H1 (cell line): ENCODE results near the gene ADSS1. TPM values are rescaled to one million over a fixed set of nuclear protein-coding genes. Genes with fewer than 3 reads are reported as not detected.

Experiments used
- CTCF ChIA-PET: fragments of 300-600 bp; sonication (Branson Sonifier 250); formaldehyde crosslinking; loops from one replicate; lab custom pipeline; 2021; ENCODE audit not compliant: partially characterized antibody; lab: Charles Lee
- POLR2A ChIA-PET: fragments of 300-600 bp; sonication (Branson Sonifier 250); formaldehyde crosslinking; loops from one replicate; lab custom pipeline; 2021; ENCODE audit warnings: inconsistent platforms; ENCODE audit not compliant: partially characterized antibody; lab: Charles Lee
- DNase-seq, 2 experiments: peaks; one replicate each; pipeline versions ENCODE4 v3.0.0 to v3.0.0-alpha.2; 2010 to 2022; ENCODE audit warnings: low spot score in 2 of 2, low read depth in 1 of 2, mixed read lengths in 1 of 2
- FAIRE-seq: peaks from 2 replicates; lab custom pipeline; 2011; peaks lifted over from hg19 to GRCh38; lab: Jason Lieb, UNC
- H2AFZ ChIP-seq: 2 replicates; pipeline ENCODE4 v1.8.1; 2012; ENCODE audit warnings: low read length, inconsistent platforms
- H2AK5ac ChIP-seq: 2 replicates; pipeline ENCODE4 v1.6.1; 2013; ENCODE audit warnings: low read depth, low read length
- H2BK120ac ChIP-seq: replicated peaks from 2 replicates; pipeline ENCODE3; 2013; ENCODE audit warnings: low read depth, low read length, inconsistent platforms
- H2BK12ac ChIP-seq: 2 replicates; pipeline ENCODE4 v1.6.1; 2013; ENCODE audit warnings: low read depth, low read length
- H2BK15ac ChIP-seq: 2 replicates; pipeline ENCODE4 v1.6.1; 2013; ENCODE audit warnings: low read length
- H2BK20ac ChIP-seq: 2 replicates; pipeline ENCODE4 v1.6.1; 2013; ENCODE audit warnings: low read length
- H2BK5ac ChIP-seq: 2 replicates; pipeline ENCODE4 v1.6.1; 2013; ENCODE audit warnings: low read depth, low read length
- H3K14ac ChIP-seq: 2 replicates; pipeline ENCODE4 v1.6.1; 2013; ENCODE audit warnings: inconsistent platforms; ENCODE audit not compliant: insufficient read length
- H3K18ac ChIP-seq: 2 replicates; pipeline ENCODE4 v1.6.1; 2013; ENCODE audit warnings: low read length; ENCODE audit errors: extremely low read depth
- H3K23ac ChIP-seq: 2 replicates; pipeline ENCODE4 v1.6.1; 2013; ENCODE audit warnings: inconsistent platforms; ENCODE audit not compliant: insufficient read length
- H3K23me2 ChIP-seq: 2 replicates; pipeline ENCODE4 v1.6.1; 2013; ENCODE audit warnings: low read depth, low read length
- H3K27ac ChIP-seq: 2 replicates; pipeline ENCODE4 v1.6.1; 2011; ENCODE audit warnings: low read depth, low read length, inconsistent platforms
- H3K27me3 ChIP-seq, 4 experiments: replicated peaks in 1 of 4; 1 replicate in 1 of 4; 2 replicates in 3 of 4; pipeline versions ENCODE4 v1.6.1 to v1.8.1; 2011 to 2013; ENCODE audit warnings: low read length in 3 of 4, mild to moderate bottlenecking in 3 of 4, inconsistent platforms in 2 of 4, mixed read lengths in 2 of 4, moderate library complexity in 1 of 4; ENCODE audit not compliant: control insufficient read depth in 3 of 4, insufficient read depth in 3 of 4; ENCODE audit errors: extremely low read depth in 1 of 4
- H3K36me3 ChIP-seq, 4 experiments: 2 replicates each; pipeline versions ENCODE4 v1.6.1 to v1.8.1; 2011 to 2013; ENCODE audit warnings: mild to moderate bottlenecking in 4 of 4, low read length in 3 of 4, moderate library complexity in 2 of 4, control low read depth in 1 of 4, inconsistent platforms in 1 of 4; ENCODE audit not compliant: insufficient read depth in 4 of 4, control insufficient read depth in 2 of 4
- H3K4ac ChIP-seq: replicated peaks from 2 replicates; pipeline ENCODE3; 2013; ENCODE audit warnings: low read length, low read depth, mixed read lengths, inconsistent platforms; ENCODE audit not compliant: insufficient read length
- H3K4me1 ChIP-seq, 4 experiments: replicated peaks in 1 of 4; 1 replicate in 1 of 4; 2 replicates in 3 of 4; pipeline versions ENCODE4 v1.6.1 to v1.8.1; 2011 to 2013; ENCODE audit warnings: low read length in 3 of 4, inconsistent platforms in 2 of 4, mixed read lengths in 1 of 4; ENCODE audit not compliant: insufficient read depth in 4 of 4, control insufficient read depth in 3 of 4
- H3K4me2 ChIP-seq, 2 experiments: 2 replicates each; pipeline versions ENCODE4 v1.6.1 to v1.8.1; 2011 to 2013; ENCODE audit warnings: low read depth in 2 of 2, low read length in 2 of 2, control low read depth in 1 of 2, inconsistent platforms in 1 of 2, mild to moderate bottlenecking in 1 of 2; ENCODE audit not compliant: insufficient read depth in 1 of 2
- H3K4me3 ChIP-seq, 4 experiments: fragments of 200-600, 300-600 bp in 1 of 4; sonication (generic), shearing (Covaris generic), sonication (Bioruptor Twin) in 1 of 4; 2 replicates each; pipeline versions ENCODE4 v1.5.1 to v1.8.1; 2011 to 2016; ENCODE audit warnings: low read length in 4 of 4, low read depth in 3 of 4, control low read depth in 2 of 4, inconsistent platforms in 2 of 4, mild to moderate bottlenecking in 2 of 4, mixed read lengths in 1 of 4, moderate library complexity in 1 of 4; ENCODE audit not compliant: insufficient read depth in 2 of 4; ENCODE audit errors: extremely low read depth in 1 of 4
- H3K56ac ChIP-seq: replicated peaks from 2 replicates; pipeline ENCODE3; 2013; ENCODE audit warnings: low read depth, mild to moderate bottlenecking, mixed read lengths, low read length, inconsistent platforms; ENCODE audit not compliant: insufficient read length
- H3K79me1 ChIP-seq: 2 replicates; pipeline ENCODE4 v1.6.1; 2013; ENCODE audit warnings: low read depth, low read length, control low read depth
- H3K79me2 ChIP-seq, 2 experiments: 2 replicates each; pipeline versions ENCODE4 v1.6.1 to v1.8.1; 2012 to 2013; ENCODE audit warnings: low read length in 2 of 2, mild to moderate bottlenecking in 2 of 2, inconsistent platforms in 1 of 2; ENCODE audit not compliant: insufficient read depth in 2 of 2, control insufficient read depth in 1 of 2
- H3K9ac ChIP-seq, 4 experiments: replicated peaks in 1 of 4; 1 replicate in 1 of 4; 2 replicates in 3 of 4; pipeline versions ENCODE4 v1.6.1 to v1.8.1; 2011 to 2013; ENCODE audit warnings: low read depth in 3 of 4, low read length in 3 of 4, control low read depth in 2 of 4, mild to moderate bottlenecking in 2 of 4, moderate library complexity in 2 of 4, inconsistent platforms in 1 of 4; ENCODE audit errors: extremely low read depth in 1 of 4
- H3K9me3 ChIP-seq, 2 experiments: 2 replicates each; pipeline versions ENCODE4 v1.6.1 to v1.8.1; 2012 to 2013; ENCODE audit warnings: mild to moderate bottlenecking in 2 of 2, moderate library complexity in 2 of 2, control low read depth in 1 of 2, inconsistent platforms in 1 of 2, low read depth in 1 of 2, low read length in 1 of 2, mixed read lengths in 1 of 2; ENCODE audit not compliant: insufficient read depth in 2 of 2
- H4K20me1 ChIP-seq, 2 experiments: replicated peaks in 1 of 2; 2 replicates each; pipeline versions ENCODE3 to v1.8.1; 2011 to 2013; ENCODE audit warnings: inconsistent platforms in 2 of 2, low read length in 2 of 2, mild to moderate bottlenecking in 1 of 2; ENCODE audit not compliant: insufficient read depth in 2 of 2, control insufficient read depth in 1 of 2
- H4K5ac ChIP-seq: 2 replicates; pipeline ENCODE4 v1.6.1; 2013; ENCODE audit warnings: low read length, low read depth, mixed read lengths, inconsistent platforms; ENCODE audit not compliant: insufficient read length
- H4K8ac ChIP-seq: 2 replicates; pipeline ENCODE4 v1.8.0; 2013; ENCODE audit warnings: mild to moderate bottlenecking, moderate library complexity, low read length, inconsistent platforms; ENCODE audit not compliant: insufficient read depth; ENCODE audit errors: extremely low read depth
- H4K91ac ChIP-seq: replicated peaks from 2 replicates; pipeline ENCODE3; 2013; ENCODE audit warnings: low read length, mixed read lengths, inconsistent platforms; ENCODE audit not compliant: insufficient read length
- GABPA ChIP-seq: IDR thresholded peaks from 2 replicates; pipeline ENCODE4 v1.6.1; 2011; ENCODE audit warnings: mild to moderate bottlenecking, low read length, moderate library complexity, borderline replicate concordance; ENCODE audit not compliant: insufficient read depth
- JUN ChIP-seq: IDR thresholded peaks from 2 replicates; pipeline ENCODE4 v1.6.1; 2011; ENCODE audit warnings: low read depth, mild to moderate bottlenecking, improper control_type of control experiment, low read length
- POU5F1 ChIP-seq: IDR thresholded peaks from 2 replicates; pipeline ENCODE4 v1.6.1; 2011; ENCODE audit warnings: low read depth, mild to moderate bottlenecking, low read length, moderate library complexity
- SP2 ChIP-seq: IDR thresholded peaks from 2 replicates; pipeline ENCODE4 v1.6.1; 2012; ENCODE audit warnings: mild to moderate bottlenecking, low read length, inconsistent platforms
- TAF7 ChIP-seq: optimal IDR thresholded peaks from 2 replicates; pipeline ENCODE3; 2011; ENCODE audit warnings: low read depth, mild to moderate bottlenecking, inconsistent platforms, low read length, moderate library complexity, borderline replicate concordance
- TCF12 ChIP-seq: IDR thresholded peaks from 2 replicates; pipeline ENCODE4 v1.6.1; 2011; ENCODE audit warnings: low read depth, mild to moderate bottlenecking, low read length
- WGBS, 2 experiments: shearing (Covaris generic) in 1 of 2; methylation state at CpG; one replicate each; pipeline versions ENCODE4 v1.1.6 to v1.1.7; 2013 to 2015; ENCODE audit warnings: low lambda C conversion rate in 2 of 2, mixed read lengths in 2 of 2, inconsistent platforms in 1 of 2, low coverage in 1 of 2, missing lambda C conversion rate in 1 of 2; ENCODE audit not compliant: insufficient replicate concordance in 2 of 2, insufficient coverage in 1 of 2, insufficient read length in 1 of 2; ENCODE audit errors: extremely low coverage in 1 of 2, missing lambda C conversion rate in 1 of 2; 5-methylcytosine and 5-hydroxymethylcytosine counted together
- polyA plus RNA-seq, 7 experiments: library from polyadenylated mRNA; depleted of rRNA in 3 of 7; stranded (reverse) in 5 of 7; unstranded in 2 of 7; fragments of >200 nt in 5 of 7; fragments of 200-250 nt in 2 of 7; gene quantifications; 1 replicate in 5 of 7; 2 replicates in 1 of 7; 4 replicates in 1 of 7; pipeline versions ENCODE4 v1.2.1 to v1.2.3, GENCODE V29; 2011 to 2013; ENCODE audit warnings: missing spikeins in 2 of 7, mixed read lengths in 2 of 7
- total RNA-seq: library from RNA; stranded (reverse); fragmentation: NEBNext Ultra II Directional; extraction: Animal tissue kit (Norgen Biotek cat#: 25700); gene quantifications from 2 replicates; pipeline ENCODE4 v1.2.1, GENCODE V29; 2021
- TF ChIP-seq, protein P1 (sequence below): IDR thresholded peaks from 2 replicates; pipeline ENCODE4 v1.6.1; 2011; ENCODE audit warnings: low read length, improper control_type of control experiment

The ADSS1 gene
- total and polyA plus RNA-seq, 2 of the 8 experiments (the other 6 are each of a cell fraction or from before 2014, with no cell fraction given), result 7.1 to 7.9 TPM

GRCh38 chr14:104754213-104754851, 30.3 kb downstream of the ADSS1 start:
- Histone ChIP-seq H3K18ac (no peak overlapping the region), H2BK120ac (no peak overlapping the region), H2BK12ac (no peak overlapping the region), H3K56ac (no peak overlapping the region), H4K91ac (no peak overlapping the region), H4K20me1 (peaks cover 23 to 50% of the 10 kb centered on the region in 2 experiments), H3K4me3 (peak overlapping the region; percentile 86 to 97 (median 94); a peak in 7 of 8 replicates), H3K23me2 (peaks cover 5% of the 10 kb centered on the region; the same call in 1 of the 2 replicates), H4K5ac (no peak overlapping the region), H4K8ac (no peak overlapping the region; the same call in 1 of the 2 replicates), H3K23ac (no peak overlapping the region), H2BK5ac (no peak overlapping the region), H3K27ac (no peak overlapping the region), H3K4ac (no peak overlapping the region), H3K36me3 (peaks cover 8 to 35% (median 21%) of the 10 kb centered on the region in 4 experiments; a peak in 7 of 8 replicates), H2BK20ac (no peak overlapping the region), H3K79me2 (peaks cover 10 to 51% of the 10 kb centered on the region in 2 experiments; a peak in 3 of 4 replicates), H2BK15ac (no peak overlapping the region), H3K9ac (peak overlapping the region in 2 of 4 experiments; percentile 47 to 93; a peak in 4 of 7 replicates), H3K79me1 (peaks cover 27% of the 10 kb centered on the region), H3K4me2 (peak overlapping the region; percentile 73 to 87), H2AK5ac (no peak overlapping the region), H3K27me3 (no peaks in the 10 kb centered on the region), H2AFZ (no peak overlapping the region), H3K14ac (no peak overlapping the region), H3K9me3 (peaks cover 10 to 25% of the 10 kb centered on the region in 2 experiments), H3K4me1 (peaks cover 0 to 9% (median 5%) of the 10 kb centered on the region in 4 experiments; a peak in 6 of 7 replicates)
- POLR2A ChIA-PET, result interaction anchor here (0.8 to 2.9 kb wide), 10 partner anchors 9 to 141 kb away, joined by 3 to 21 read pairs (median 4); partner anchors contain the start of gene ZBTB42
- TF ChIP-seq POU5F1, result no peak
- TF ChIP-seq, protein P1, sequence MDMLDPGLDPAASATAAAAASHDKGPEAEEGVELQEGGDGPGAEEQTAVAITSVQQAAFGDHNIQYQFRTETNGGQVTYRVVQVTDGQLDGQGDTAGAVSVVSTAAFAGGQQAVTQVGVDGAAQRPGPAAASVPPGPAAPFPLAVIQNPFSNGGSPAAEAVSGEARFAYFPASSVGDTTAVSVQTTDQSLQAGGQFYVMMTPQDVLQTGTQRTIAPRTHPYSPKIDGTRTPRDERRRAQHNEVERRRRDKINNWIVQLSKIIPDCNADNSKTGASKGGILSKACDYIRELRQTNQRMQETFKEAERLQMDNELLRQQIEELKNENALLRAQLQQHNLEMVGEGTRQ, result no peak
- TF ChIP-seq JUN, result no peak
- TF ChIP-seq GABPA, result no peak
- no peak for TF ChIP-seq TCF12
- TF ChIP-seq TAF7, result no peak
- no peak for TF ChIP-seq SP2
- WGBS, 2 experiments, result 85% methylated on average over 13 of the region's 13 CpGs; no CpG with 5 or more reads in 1 of the 2 experiments
- FAIRE-seq, result no peak
- DNase-seq, result no peak
- CTCF ChIA-PET, result interaction anchor here (0.6 to 2.6 kb wide), 8 partner anchors 12 to 117 kb away, joined by 3 to 10 read pairs (median 4); partner anchors contain the start of gene ADSS1
